Posterior cingulate gyrus (tissue), 11 donors: ENCODE data around the gene TMC1.

ENCODE experiments used
- DNase-seq, 10 donors: peaks; one replicate each; pipeline versions ENCODE4 v3.0.0 to v3.0.0-alpha.2; 2020 to 2021; ENCODE audit warnings: mixed read lengths in 3 of 10
- intact Hi-C: fragments of 100-400 bp; cut with DNase I; formaldehyde crosslinking; loops from one replicate; pipeline ENCODE4 v1.15.1; 2023

The TMC1 gene

GRCh38 chr9:72597601-72598000, 76.2 kb downstream of the TMC1 start:
- intact Hi-C loops: loop anchor here (10.0 kb wide), 1 partner anchor 137 kb away; no protein-coding TSS in a partner anchor
- no peak for DNase-seq

- no peak for DNase-seq
- intact Hi-C loops: loop anchor here (10.0 kb wide), 1 partner anchor 136 kb away; no protein-coding TSS in a partner anchor
These were observed 77.2 kb downstream of the TMC1 start for GRCh38 chr9:72598639-72599038.

GRCh38 chr9:72599874-72600534, 78.6 kb downstream of the TMC1 start:
- intact Hi-C loops: loop anchor here (10.0 kb wide), 1 partner anchor 135 kb away; no protein-coding TSS in a partner anchor
- DNase-seq: no peak

GRCh38 chr9:72600671-72601070, 79.3 kb downstream of the TMC1 start:
- no peak for DNase-seq
- intact Hi-C loops: no loop called here

- intact Hi-C loops: no loop called here
- no peak for DNase-seq
These were observed 80.2 kb downstream of the TMC1 start for GRCh38 chr9:72601615-72602014.

- no peak for DNase-seq
These were observed 91.0 kb downstream of the TMC1 start for GRCh38 chr9:72612449-72612848.

GRCh38 chr9:72614067-72614466, 92.7 kb downstream of the TMC1 start:
- intact Hi-C loops: no loop called here
- DNase-seq: no peak

More at GRCh38 chr9:72612449-72612848, 91.0 kb downstream of the TMC1 start:
- intact Hi-C loops: no loop called here

- DNase-seq: no peak
- intact Hi-C loops: no loop called here
These were observed 94.5 kb downstream of the TMC1 start for GRCh38 chr9:72615931-72616330.

- no peak for DNase-seq
- intact Hi-C loops: no loop called here
These were observed 97.4 kb downstream of the TMC1 start for GRCh38 chr9:72618811-72619210.

GRCh38 chr9:72622186-72622585, 100.8 kb downstream of the TMC1 start:
- DNase-seq: no peak
- intact Hi-C loops: no loop called here

GRCh38 chr9:72623156-72623555, 101.7 kb downstream of the TMC1 start:
- no peak for DNase-seq
- intact Hi-C loops: no loop called here

GRCh38 chr9:72627147-72627546, 105.7 kb downstream of the TMC1 start:
- intact Hi-C loops: no loop called here
- DNase-seq: peak in 1 of 10 donors; percentile 12

GRCh38 chr9:72627956-72628540, 106.6 kb downstream of the TMC1 start:
- no peak for DNase-seq
- intact Hi-C loops: no loop called here

- DNase-seq: peak in 2 of 10 donors; percentile 11 to 18
- intact Hi-C loops: no loop called here
These were observed 112.6 kb downstream of the TMC1 start for GRCh38 chr9:72633966-72634365.

- intact Hi-C loops: no loop called here
- no peak for DNase-seq
These were observed 113.8 kb downstream of the TMC1 start for GRCh38 chr9:72635197-72635596.

- DNase-seq: no peak
- intact Hi-C loops: no loop called here
These were observed 115.2 kb downstream of the TMC1 start for GRCh38 chr9:72636621-72637020.

- no peak for DNase-seq
- intact Hi-C loops: loop anchor here (10.0 kb wide), 1 partner anchor 59 kb away; no protein-coding TSS in a partner anchor
These were observed 122.2 kb downstream of the TMC1 start for GRCh38 chr9:72643651-72644050.

- intact Hi-C loops: loop anchor here (10.0 kb wide), 1 partner anchor 61 kb away; no protein-coding TSS in a partner anchor
- DNase-seq: no peak
These were observed 124.7 kb downstream of the TMC1 start for GRCh38 chr9:72646061-72646460.

- no peak for DNase-seq
- intact Hi-C loops: loop anchor here (10.0 kb wide), 1 partner anchor 64 kb away; no protein-coding TSS in a partner anchor
These were observed 127.1 kb downstream of the TMC1 start for GRCh38 chr9:72648324-72649126.

- intact Hi-C loops: loop anchor here (10.0 kb wide), 1 partner anchor 64 kb away; no protein-coding TSS in a partner anchor
- DNase-seq: no peak
These were observed 127.7 kb downstream of the TMC1 start for GRCh38 chr9:72649127-72649442.

- DNase-seq: no peak
- intact Hi-C loops: no loop called here
These were observed 128.8 kb downstream of the TMC1 start for GRCh38 chr9:72650206-72650605.
